Measurements from ENCODE around the gene TAF3. TPM values are rescaled to one million over a fixed set of nuclear protein-coding genes. Genes with fewer than 3 reads are reported as not detected.

Gene TAF3
- polyA plus RNA-seq, 1 of the 3 experiments (the other 2 are of a cell fraction): 2.4 TPM

DNA sequence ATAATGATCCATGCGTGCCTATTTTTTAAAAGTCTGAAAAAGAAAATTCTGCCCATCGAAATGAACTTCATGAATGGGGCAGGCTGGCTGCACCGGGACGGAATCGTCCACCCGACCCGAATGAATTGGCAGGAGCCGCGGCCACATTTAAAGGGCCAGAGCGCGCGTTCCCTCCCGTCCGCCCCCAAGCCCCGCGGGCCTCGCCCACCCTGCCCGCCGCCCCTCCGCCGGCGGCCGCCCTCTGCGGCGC, 235.9 kb downstream of the TAF3 start:
- no peak for DNase-seq
- H3K4me2 ChIP-seq: peak overlapping the region; percentile 98
- TF ChIP-seq, protein P1, sequence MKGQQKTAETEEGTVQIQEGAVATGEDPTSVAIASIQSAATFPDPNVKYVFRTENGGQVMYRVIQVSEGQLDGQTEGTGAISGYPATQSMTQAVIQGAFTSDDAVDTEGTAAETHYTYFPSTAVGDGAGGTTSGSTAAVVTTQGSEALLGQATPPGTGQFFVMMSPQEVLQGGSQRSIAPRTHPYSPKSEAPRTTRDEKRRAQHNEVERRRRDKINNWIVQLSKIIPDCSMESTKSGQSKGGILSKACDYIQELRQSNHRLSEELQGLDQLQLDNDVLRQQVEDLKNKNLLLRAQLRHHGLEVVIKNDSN (IDR thresholded peaks at IDR 0.05; ENCODE audit: borderline replicate concordance, low read depth): no peak
- TF ChIP-seq FOXM1 (IDR thresholded peaks at IDR 0.05; ENCODE audit: low read depth) (no peak), TAF1 (IDR thresholded peaks at IDR 0.05; ENCODE audit: borderline replicate concordance, low read depth, low read length) (no peak; the same call in 1 of the 2 replicates), GABPA (IDR thresholded peaks at IDR 0.05; ENCODE audit: low read depth) (no peak), ELF1 (IDR thresholded peaks at IDR 0.05) (no peak), NRF1 (IDR thresholded peaks at IDR 0.05; ENCODE audit: low read depth, low read length) (no peak), SIN3A (IDR thresholded peaks at IDR 0.05; ENCODE audit: borderline replicate concordance, low read depth, low read length) (no peak), NFIC (IDR thresholded peaks at IDR 0.05; ENCODE audit: borderline replicate concordance) (no peak), RFX5 (IDR thresholded peaks at IDR 0.05; ENCODE audit: low read length) (no peak), EP300 (IDR thresholded peaks at IDR 0.05; ENCODE audit: borderline replicate concordance in 1 of 2, low read depth in 1 of 2, low read length in 1 of 2) (no peak), EZH2phosphoT487 (IDR thresholded peaks at IDR 0.05; ENCODE audit: borderline replicate concordance, low read depth) (no peak), TEAD4 (IDR thresholded peaks at IDR 0.05; ENCODE audit: borderline replicate concordance, insufficient read depth) (no peak), SMC3 (IDR thresholded peaks at IDR 0.05; ENCODE audit: low read depth, low read length) (no peak), POLR2AphosphoS5 (IDR thresholded peaks at IDR 0.05; ENCODE audit: low read depth, low read length) (0 out of 2 replicates have a peak, but pooled peaks have one; percentile 39)
- TF ChIP-seq, protein P2, sequence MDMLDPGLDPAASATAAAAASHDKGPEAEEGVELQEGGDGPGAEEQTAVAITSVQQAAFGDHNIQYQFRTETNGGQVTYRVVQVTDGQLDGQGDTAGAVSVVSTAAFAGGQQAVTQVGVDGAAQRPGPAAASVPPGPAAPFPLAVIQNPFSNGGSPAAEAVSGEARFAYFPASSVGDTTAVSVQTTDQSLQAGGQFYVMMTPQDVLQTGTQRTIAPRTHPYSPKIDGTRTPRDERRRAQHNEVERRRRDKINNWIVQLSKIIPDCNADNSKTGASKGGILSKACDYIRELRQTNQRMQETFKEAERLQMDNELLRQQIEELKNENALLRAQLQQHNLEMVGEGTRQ (IDR thresholded peaks at IDR 0.05; ENCODE audit: borderline replicate concordance, low read depth, low read length): no peak
- TF ChIP-seq, protein P3, sequence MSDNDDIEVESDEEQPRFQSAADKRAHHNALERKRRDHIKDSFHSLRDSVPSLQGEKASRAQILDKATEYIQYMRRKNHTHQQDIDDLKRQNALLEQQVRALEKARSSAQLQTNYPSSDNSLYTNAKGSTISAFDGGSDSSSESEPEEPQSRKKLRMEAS (IDR thresholded peaks at IDR 0.05; ENCODE audit: low read depth): peak; percentile 25; the same call in 1 of the 2 replicates
- TF ChIP-seq, protein P4, sequence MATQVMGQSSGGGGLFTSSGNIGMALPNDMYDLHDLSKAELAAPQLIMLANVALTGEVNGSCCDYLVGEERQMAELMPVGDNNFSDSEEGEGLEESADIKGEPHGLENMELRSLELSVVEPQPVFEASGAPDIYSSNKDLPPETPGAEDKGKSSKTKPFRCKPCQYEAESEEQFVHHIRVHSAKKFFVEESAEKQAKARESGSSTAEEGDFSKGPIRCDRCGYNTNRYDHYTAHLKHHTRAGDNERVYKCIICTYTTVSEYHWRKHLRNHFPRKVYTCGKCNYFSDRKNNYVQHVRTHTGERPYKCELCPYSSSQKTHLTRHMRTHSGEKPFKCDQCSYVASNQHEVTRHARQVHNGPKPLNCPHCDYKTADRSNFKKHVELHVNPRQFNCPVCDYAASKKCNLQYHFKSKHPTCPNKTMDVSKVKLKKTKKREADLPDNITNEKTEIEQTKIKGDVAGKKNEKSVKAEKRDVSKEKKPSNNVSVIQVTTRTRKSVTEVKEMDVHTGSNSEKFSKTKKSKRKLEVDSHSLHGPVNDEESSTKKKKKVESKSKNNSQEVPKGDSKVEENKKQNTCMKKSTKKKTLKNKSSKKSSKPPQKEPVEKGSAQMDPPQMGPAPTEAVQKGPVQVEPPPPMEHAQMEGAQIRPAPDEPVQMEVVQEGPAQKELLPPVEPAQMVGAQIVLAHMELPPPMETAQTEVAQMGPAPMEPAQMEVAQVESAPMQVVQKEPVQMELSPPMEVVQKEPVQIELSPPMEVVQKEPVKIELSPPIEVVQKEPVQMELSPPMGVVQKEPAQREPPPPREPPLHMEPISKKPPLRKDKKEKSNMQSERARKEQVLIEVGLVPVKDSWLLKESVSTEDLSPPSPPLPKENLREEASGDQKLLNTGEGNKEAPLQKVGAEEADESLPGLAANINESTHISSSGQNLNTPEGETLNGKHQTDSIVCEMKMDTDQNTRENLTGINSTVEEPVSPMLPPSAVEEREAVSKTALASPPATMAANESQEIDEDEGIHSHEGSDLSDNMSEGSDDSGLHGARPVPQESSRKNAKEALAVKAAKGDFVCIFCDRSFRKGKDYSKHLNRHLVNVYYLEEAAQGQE (IDR thresholded peaks at IDR 0.05; ENCODE audit: low read depth, low read length): no peak
- TF ChIP-seq, protein P5, sequence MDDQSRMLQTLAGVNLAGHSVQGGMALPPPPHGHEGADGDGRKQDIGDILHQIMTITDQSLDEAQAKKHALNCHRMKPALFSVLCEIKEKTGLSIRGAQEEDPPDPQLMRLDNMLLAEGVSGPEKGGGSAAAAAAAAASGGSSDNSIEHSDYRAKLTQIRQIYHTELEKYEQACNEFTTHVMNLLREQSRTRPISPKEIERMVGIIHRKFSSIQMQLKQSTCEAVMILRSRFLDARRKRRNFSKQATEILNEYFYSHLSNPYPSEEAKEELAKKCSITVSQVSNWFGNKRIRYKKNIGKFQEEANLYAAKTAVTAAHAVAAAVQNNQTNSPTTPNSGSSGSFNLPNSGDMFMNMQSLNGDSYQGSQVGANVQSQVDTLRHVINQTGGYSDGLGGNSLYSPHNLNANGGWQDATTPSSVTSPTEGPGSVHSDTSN (IDR thresholded peaks at IDR 0.05): peak; percentile 19; the same call in 1 of the 2 replicates
- TF ChIP-seq, protein P6, sequence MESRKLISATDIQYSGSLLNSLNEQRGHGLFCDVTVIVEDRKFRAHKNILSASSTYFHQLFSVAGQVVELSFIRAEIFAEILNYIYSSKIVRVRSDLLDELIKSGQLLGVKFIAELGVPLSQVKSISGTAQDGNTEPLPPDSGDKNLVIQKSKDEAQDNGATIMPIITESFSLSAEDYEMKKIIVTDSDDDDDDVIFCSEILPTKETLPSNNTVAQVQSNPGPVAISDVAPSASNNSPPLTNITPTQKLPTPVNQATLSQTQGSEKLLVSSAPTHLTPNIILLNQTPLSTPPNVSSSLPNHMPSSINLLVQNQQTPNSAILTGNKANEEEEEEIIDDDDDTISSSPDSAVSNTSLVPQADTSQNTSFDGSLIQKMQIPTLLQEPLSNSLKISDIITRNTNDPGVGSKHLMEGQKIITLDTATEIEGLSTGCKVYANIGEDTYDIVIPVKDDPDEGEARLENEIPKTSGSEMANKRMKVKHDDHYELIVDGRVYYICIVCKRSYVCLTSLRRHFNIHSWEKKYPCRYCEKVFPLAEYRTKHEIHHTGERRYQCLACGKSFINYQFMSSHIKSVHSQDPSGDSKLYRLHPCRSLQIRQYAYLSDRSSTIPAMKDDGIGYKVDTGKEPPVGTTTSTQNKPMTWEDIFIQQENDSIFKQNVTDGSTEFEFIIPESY (IDR thresholded peaks at IDR 0.05; ENCODE audit: borderline replicate concordance, low read depth): 0 out of 2 replicates have a peak, but pooled peaks have one; percentile 13
- 0% methylated on average over 3 of the region's 25 CpGs for WGBS (ENCODE audit: low lambda C conversion rate)
- no peak overlapping the region for H2AFZ ChIP-seq (ENCODE audit: low read depth)
- H3F3A ChIP-seq (replicated peaks; ENCODE audit: insufficient read depth): peaks cover 20% of the 10 kb centered on the region
- H3K9ac ChIP-seq: peak overlapping the region; percentile 96
- H4K20me1 ChIP-seq (ENCODE audit: insufficient read depth): peaks cover 40% of the 10 kb centered on the region
- no peaks in the 10 kb centered on the region for H3K27me3 ChIP-seq (ENCODE audit: insufficient read depth)
- H3K27ac ChIP-seq (ENCODE audit: low read depth in 2 of 2, low read length in 1 of 2): peak overlapping the region; percentile 96 to 98
- H3K4me1 ChIP-seq (ENCODE audit: control insufficient read depth in 1 of 2, insufficient read depth in 2 of 2, low read depth in 1 of 2, low read length in 1 of 2): peaks cover 0 to 18% of the 10 kb centered on the region in 2 experiments; a peak in 1 of 4 replicates
- peak overlapping the region; percentile 86 to 92 for H3K4me3 ChIP-seq (ENCODE audit: low read depth in 2 of 2, low read length in 1 of 2)
- H3K9me2 ChIP-seq: no peaks in the 10 kb centered on the region
- POLR2A ChIA-PET: interaction anchor here (0.6 to 1.3 kb wide), 7 partner anchors 8 to 1120 kb away, joined by 3 to 7 read pairs (median 4); no protein-coding TSS in a partner anchor
- H3K36me3 ChIP-seq (replicated peaks in 1 of 2; ENCODE audit: control insufficient read depth in 1 of 2, insufficient read depth in 2 of 2, low read length in 1 of 2): peaks cover 29 to 30% of the 10 kb centered on the region in 2 experiments
- H3K9me3 ChIP-seq: no peaks in the 10 kb centered on the region
- peaks cover 91% of the 10 kb centered on the region for H3K79me2 ChIP-seq (ENCODE audit: insufficient read depth)
- CTCF ChIA-PET: interaction anchor here (1.0 to 1.3 kb wide), 2 partner anchors 10 to 1154 kb away, joined by 4 to 6 read pairs; no protein-coding TSS in a partner anchor
